HEK293 (cell line): ENCODE measurements around the gene TMEM41A.
"Not testable (repeated sequence)": the region's sequence is repeated elsewhere in the genome, so short reads cannot be mapped to it uniquely, and the experiment has no call there.

Source experiments
- CTCF ChIA-PET: fragments of 350-600 bp; formaldehyde crosslinking; extraction: SDS; loops from one replicate; lab custom pipeline; 2021; ENCODE audit warnings: antibody characterized with exemption; lab: Yijun Ruan, JAX
- POLR2A ChIA-PET: fragments of 300-600 bp; formaldehyde crosslinking; extraction: SDS; loops from one replicate; lab custom pipeline; 2020; ENCODE audit warnings: antibody characterized with exemption, inconsistent platforms; lab: Yijun Ruan, JAX
- H3K27ac ChIP-seq: fragments of 200-500 bp; sonication (Bioruptor generic); 2 replicates; pipeline ENCODE4 v1.5.1; 2014; ENCODE audit warnings: low read depth, low read length, control low read depth, inconsistent platforms; ENCODE audit errors: extremely low read depth
- H3K36me3 ChIP-seq, 2 experiments: fragments of 200-500 bp in 1 of 2; sonication (Bioruptor generic) in 1 of 2; 1 replicate in 1 of 2; 2 replicates in 1 of 2; pipeline ENCODE4 v1.5.1; 2014 to 2017; ENCODE audit warnings: inconsistent platforms in 2 of 2, low read length in 2 of 2; ENCODE audit not compliant: control insufficient read depth in 2 of 2, insufficient read depth in 1 of 2
- H3K4me1 ChIP-seq: fragments of 200-500 bp; sonication (Bioruptor generic); 2 replicates; pipeline ENCODE4 v1.5.1; 2014; ENCODE audit warnings: mild to moderate bottlenecking, low read length, inconsistent platforms; ENCODE audit not compliant: control insufficient read depth, insufficient read depth
- H3K4me3 ChIP-seq: 2 replicates; pipeline ENCODE4 v1.5.1; 2011; ENCODE audit warnings: low read depth, mild to moderate bottlenecking, control low read depth, low read length, moderate library complexity
- H3K9me3 ChIP-seq: fragments of 200-500 bp; sonication (Bioruptor generic); 2 replicates; pipeline ENCODE4 v1.5.1; 2014; ENCODE audit warnings: low read depth, low read length, inconsistent platforms; ENCODE audit not compliant: control insufficient read depth, insufficient read depth
- HOXD13 ChIP-seq: sonication (generic); formaldehyde crosslinking; IDR thresholded peaks from 2 replicates; pipeline ENCODE4 v1.8.0; 2022; ENCODE audit warnings: missing genetic modification reagents, borderline replicate concordance
- MEIS1 ChIP-seq: sonication (generic); formaldehyde crosslinking; IDR thresholded peaks from 2 replicates; pipeline ENCODE4 v1.8.1; 2022; ENCODE audit warnings: missing genetic modification reagents, mild to moderate bottlenecking, borderline replicate concordance
- SP7 ChIP-seq: fragments of 450-650 bp; formaldehyde crosslinking; IDR thresholded peaks from 2 replicates; pipeline ENCODE4 v1.5.1; 2016; ENCODE audit warnings: missing biosample characterization, missing genetic modification characterization
- ZNF132 ChIP-seq: fragments of 450-650 bp; formaldehyde crosslinking; IDR thresholded peaks from 2 replicates; pipeline ENCODE4 v1.5.1; 2017; ENCODE audit warnings: missing biosample characterization, missing genetic modification characterization, borderline replicate concordance
- ZNF16 ChIP-seq: fragments of 450-650 bp; formaldehyde crosslinking; IDR thresholded peaks from 2 replicates; pipeline ENCODE4 v1.5.1; 2016; ENCODE audit warnings: low read depth, missing biosample characterization, missing genetic modification characterization
- ZNF184 ChIP-seq: fragments of 450-650 bp; IDR thresholded peaks from 2 replicates; pipeline ENCODE4 v1.5.1; 2018; ENCODE audit warnings: missing biosample characterization, mild to moderate bottlenecking, missing genetic modification characterization
- ZNF221 ChIP-seq: fragments of 450-650 bp; formaldehyde crosslinking; IDR thresholded peaks from 2 replicates; pipeline ENCODE4 v1.5.1; 2017; ENCODE audit warnings: missing biosample characterization, missing genetic modification characterization, borderline replicate concordance
- ZNF341 ChIP-seq: fragments of 450-650 bp; formaldehyde crosslinking; IDR thresholded peaks from 2 replicates; pipeline ENCODE4; 2016; ENCODE audit warnings: low read depth, missing biosample characterization, missing genetic modification characterization
- ZNF473 ChIP-seq: fragments of 450-650 bp; formaldehyde crosslinking; IDR thresholded peaks from 2 replicates; pipeline ENCODE4 v1.5.1; 2017; ENCODE audit warnings: missing biosample characterization, missing genetic modification characterization
- ZNF530 ChIP-seq: fragments of 450-650 bp; formaldehyde crosslinking; IDR thresholded peaks from 2 replicates; pipeline ENCODE4 v1.5.1; 2016; ENCODE audit warnings: low read depth, missing biosample characterization, missing genetic modification characterization
- ZNF658 ChIP-seq: fragments of 450-650 bp; formaldehyde crosslinking; IDR thresholded peaks from 2 replicates; pipeline ENCODE4; 2016; ENCODE audit warnings: missing biosample characterization, missing genetic modification characterization
- ZNF776 ChIP-seq: fragments of 450-650 bp; formaldehyde crosslinking; IDR thresholded peaks from 2 replicates; pipeline ENCODE4 v1.5.0; 2017; ENCODE audit warnings: missing biosample characterization, missing genetic modification characterization, borderline replicate concordance
- ZNF777 ChIP-seq: fragments of 450-650 bp; formaldehyde crosslinking; IDR thresholded peaks from 2 replicates; pipeline ENCODE4 v1.5.1; 2017; ENCODE audit warnings: missing biosample characterization, missing genetic modification characterization, borderline replicate concordance
- ZNF830 ChIP-seq: fragments of 450-650 bp; IDR thresholded peaks from 2 replicates; pipeline ENCODE4 v1.5.0; 2018; ENCODE audit warnings: missing biosample characterization, missing genetic modification characterization, low read depth, mild to moderate bottlenecking, moderate library complexity
- TF ChIP-seq, protein P1 (sequence below): fragments of 450-650 bp; formaldehyde crosslinking; IDR thresholded peaks from 2 replicates; pipeline ENCODE4 v1.5.1; 2017; ENCODE audit warnings: missing biosample characterization, missing genetic modification characterization
- TF ChIP-seq, protein P2 (sequence below): fragments of 450-650 bp; formaldehyde crosslinking; IDR thresholded peaks from 2 replicates; pipeline ENCODE4 v1.5.1; 2016; ENCODE audit warnings: missing biosample characterization, missing genetic modification characterization

TMEM41A gene

DNA sequence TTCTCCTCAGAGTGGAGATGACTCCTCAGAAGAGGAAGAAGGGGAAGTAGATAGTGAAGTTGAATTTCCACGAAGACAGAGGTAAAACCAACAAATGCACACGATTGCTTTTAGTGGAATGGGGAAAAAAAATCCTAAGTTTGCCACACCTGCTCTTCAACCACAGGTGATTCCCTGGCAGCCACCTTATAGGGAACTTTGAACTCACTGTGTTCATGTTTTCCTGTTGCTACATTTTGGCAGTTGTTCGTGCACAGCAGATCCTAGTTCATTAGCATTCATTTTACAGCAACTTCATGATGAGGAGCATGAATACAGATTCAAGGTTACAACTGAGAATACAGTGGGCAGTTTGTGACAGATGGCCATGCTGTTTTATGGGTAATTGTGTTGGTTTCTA, 21.5 kb downstream of the TMEM41A start:
- TF ChIP-seq ZNF777 (tag by site-specific recombination) (no peak), ZNF16 (tag by site-specific recombination) (no peak), ZNF473 (tag by site-specific recombination) (no peak), ZNF776 (tag by site-specific recombination) (no peak)
- TF ChIP-seq, protein P1, sequence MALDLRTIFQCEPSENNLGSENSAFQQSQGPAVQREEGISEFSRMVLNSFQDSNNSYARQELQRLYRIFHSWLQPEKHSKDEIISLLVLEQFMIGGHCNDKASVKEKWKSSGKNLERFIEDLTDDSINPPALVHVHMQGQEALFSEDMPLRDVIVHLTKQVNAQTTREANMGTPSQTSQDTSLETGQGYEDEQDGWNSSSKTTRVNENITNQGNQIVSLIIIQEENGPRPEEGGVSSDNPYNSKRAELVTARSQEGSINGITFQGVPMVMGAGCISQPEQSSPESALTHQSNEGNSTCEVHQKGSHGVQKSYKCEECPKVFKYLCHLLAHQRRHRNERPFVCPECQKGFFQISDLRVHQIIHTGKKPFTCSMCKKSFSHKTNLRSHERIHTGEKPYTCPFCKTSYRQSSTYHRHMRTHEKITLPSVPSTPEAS: no peak
- H3K27ac ChIP-seq: no peak overlapping the region
- ChIA-PET CTCF (interaction anchor here (1.2 kb wide), 1 partner anchor 82 kb away, joined by 3 read pairs; no protein-coding TSS in a partner anchor), POLR2A (no interaction called here)
- no peaks in the 10 kb centered on the region for H3K9me3 ChIP-seq
- peaks cover 0 to 49% of the 10 kb centered on the region in 2 experiments; a peak in 2 of 3 replicates for H3K36me3 ChIP-seq
- H3K4me1 ChIP-seq: no peaks in the 10 kb centered on the region
- no peak overlapping the region for H3K4me3 ChIP-seq

DNA sequence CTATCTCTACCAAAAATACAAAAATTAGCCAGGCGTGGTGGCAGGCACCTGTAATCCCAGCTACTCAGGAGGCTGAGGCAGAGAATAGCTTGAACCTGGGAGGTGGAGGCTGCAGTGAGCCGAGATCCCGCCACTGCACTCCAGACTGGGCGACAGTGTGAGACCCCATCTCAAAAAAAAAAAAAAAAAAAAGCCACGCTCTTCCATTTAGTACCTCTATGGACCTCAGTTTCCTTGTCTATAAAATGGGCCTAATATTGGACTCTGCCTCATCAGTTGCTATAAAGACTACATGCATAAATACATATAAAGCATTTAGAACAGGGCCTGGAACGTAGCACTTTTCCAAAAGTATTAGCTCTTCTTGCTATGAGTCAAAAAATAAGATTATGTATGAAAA, 23.9 kb downstream of the TMEM41A start:
- POLR2A ChIA-PET, CTCF ChIA-PET: not testable (repeated sequence)

DNA sequence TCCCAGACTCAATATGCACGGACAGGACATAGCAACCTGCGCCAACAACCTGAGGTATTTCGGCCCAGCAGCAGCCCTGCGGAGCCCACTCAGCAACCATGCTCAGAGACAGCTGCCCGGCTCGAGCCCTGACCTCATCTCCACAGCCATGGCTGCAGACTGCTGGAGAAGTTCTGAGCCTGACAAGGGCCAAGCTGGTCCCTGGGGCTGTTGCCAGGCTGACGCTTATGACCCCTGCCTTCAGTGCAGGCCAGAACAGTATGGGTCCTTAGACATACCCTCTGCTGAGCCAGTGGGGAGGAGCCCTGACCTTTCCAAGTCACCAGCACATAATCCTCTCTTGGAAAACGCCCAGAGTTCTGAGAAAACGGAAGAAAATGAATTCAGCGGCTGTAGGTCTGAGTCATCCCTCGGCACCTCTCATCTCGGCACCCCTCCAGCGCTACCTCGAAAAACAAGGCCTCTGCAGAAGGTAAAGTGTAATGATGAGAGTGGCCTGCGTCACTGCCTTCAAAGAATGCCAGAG, 25.5 kb downstream of the TMEM41A start:
- TF ChIP-seq, protein P2, sequence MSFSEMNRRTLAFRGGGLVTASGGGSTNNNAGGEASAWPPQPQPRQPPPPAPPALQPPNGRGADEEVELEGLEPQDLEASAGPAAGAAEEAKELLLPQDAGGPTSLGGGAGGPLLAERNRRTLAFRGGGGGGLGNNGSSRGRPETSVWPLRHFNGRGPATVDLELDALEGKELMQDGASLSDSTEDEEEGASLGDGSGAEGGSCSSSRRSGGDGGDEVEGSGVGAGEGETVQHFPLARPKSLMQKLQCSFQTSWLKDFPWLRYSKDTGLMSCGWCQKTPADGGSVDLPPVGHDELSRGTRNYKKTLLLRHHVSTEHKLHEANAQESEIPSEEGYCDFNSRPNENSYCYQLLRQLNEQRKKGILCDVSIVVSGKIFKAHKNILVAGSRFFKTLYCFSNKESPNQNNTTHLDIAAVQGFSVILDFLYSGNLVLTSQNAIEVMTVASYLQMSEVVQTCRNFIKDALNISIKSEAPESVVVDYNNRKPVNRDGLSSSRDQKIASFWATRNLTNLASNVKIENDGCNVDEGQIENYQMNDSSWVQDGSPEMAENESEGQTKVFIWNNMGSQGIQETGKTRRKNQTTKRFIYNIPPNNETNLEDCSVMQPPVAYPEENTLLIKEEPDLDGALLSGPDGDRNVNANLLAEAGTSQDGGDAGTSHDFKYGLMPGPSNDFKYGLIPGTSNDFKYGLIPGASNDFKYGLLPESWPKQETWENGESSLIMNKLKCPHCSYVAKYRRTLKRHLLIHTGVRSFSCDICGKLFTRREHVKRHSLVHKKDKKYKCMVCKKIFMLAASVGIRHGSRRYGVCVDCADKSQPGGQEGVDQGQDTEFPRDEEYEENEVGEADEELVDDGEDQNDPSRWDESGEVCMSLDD: no peak
- TF ChIP-seq ZNF132 (tag by site-specific recombination) (no peak), ZNF830 (tag by site-specific recombination) (no peak), ZNF341 (no peak), HOXD13 (no peak), ZNF658 (no peak), ZNF221 (tag by site-specific recombination) (no peak), ZNF776 (tag by site-specific recombination) (no peak), ZNF530 (tag by site-specific recombination) (no peak), SP7 (tag by site-specific recombination) (no peak), MEIS1 (CRISPR knock-in tag) (no peak), ZNF184 (no peak)
- peaks cover 0 to 35% of the 10 kb centered on the region in 2 experiments; a peak in 2 of 3 replicates for H3K36me3 ChIP-seq
- no peaks in the 10 kb centered on the region for H3K4me1 ChIP-seq
- H3K9me3 ChIP-seq: no peaks in the 10 kb centered on the region
- ChIA-PET POLR2A (no interaction called here), CTCF (interaction anchor here (0.7 kb wide), 1 partner anchor 84 kb away, joined by 3 read pairs; no protein-coding TSS in a partner anchor)
- no peak overlapping the region for H3K27ac ChIP-seq
- H3K4me3 ChIP-seq: no peak overlapping the region

More for the DNA sequence above, 23.9 kb downstream of the TMEM41A start:
- not testable (repeated sequence) for H3K27ac ChIP-seq, H3K4me1 ChIP-seq, H3K9me3 ChIP-seq, H3K4me3 ChIP-seq
- H3K36me3 ChIP-seq: peaks cover 0 to 32% of the 10 kb centered on the region in 2 experiments; a peak in 2 of 3 replicates
